Dendritic cell treated with granulocyte-macrophage colony-stimulating factor and Interleukin-4, amounts not matched to agents 40 ng/mL and 50 ng/mL, for 4 days (primary cell): ENCODE measurements around the gene GAK.

Source experiments
- H3K27ac Mint-ChIP-seq: one replicate; pipeline ENCODE4 v1.8.0; 2022; ENCODE audit warnings: mild to moderate bottlenecking, mixed read lengths
- H3K27me3 Mint-ChIP-seq: one replicate; pipeline ENCODE4 v1.8.0; 2022; ENCODE audit warnings: mild to moderate bottlenecking, mixed read lengths
- H3K36me3 Mint-ChIP-seq: one replicate; pipeline ENCODE4 v1.8.0; 2022; ENCODE audit warnings: low read depth, mixed read lengths
- H3K4me1 Mint-ChIP-seq: one replicate; pipeline ENCODE4 v1.8.0; 2022; ENCODE audit warnings: low read depth, mixed read lengths
- H3K4me3 Mint-ChIP-seq: one replicate; pipeline ENCODE4 v1.8.0; 2022; ENCODE audit warnings: mild to moderate bottlenecking, moderate library complexity, mixed read lengths
- H3K9me3 Mint-ChIP-seq: one replicate; pipeline ENCODE4 v1.8.0; 2022; ENCODE audit warnings: mixed read lengths
- intact Hi-C: fragments of 100-400 bp; cut with micrococcal nuclease; formaldehyde crosslinking; loops from one replicate; pipeline ENCODE4 v1.15.0; 2022

Gene GAK

DNA sequence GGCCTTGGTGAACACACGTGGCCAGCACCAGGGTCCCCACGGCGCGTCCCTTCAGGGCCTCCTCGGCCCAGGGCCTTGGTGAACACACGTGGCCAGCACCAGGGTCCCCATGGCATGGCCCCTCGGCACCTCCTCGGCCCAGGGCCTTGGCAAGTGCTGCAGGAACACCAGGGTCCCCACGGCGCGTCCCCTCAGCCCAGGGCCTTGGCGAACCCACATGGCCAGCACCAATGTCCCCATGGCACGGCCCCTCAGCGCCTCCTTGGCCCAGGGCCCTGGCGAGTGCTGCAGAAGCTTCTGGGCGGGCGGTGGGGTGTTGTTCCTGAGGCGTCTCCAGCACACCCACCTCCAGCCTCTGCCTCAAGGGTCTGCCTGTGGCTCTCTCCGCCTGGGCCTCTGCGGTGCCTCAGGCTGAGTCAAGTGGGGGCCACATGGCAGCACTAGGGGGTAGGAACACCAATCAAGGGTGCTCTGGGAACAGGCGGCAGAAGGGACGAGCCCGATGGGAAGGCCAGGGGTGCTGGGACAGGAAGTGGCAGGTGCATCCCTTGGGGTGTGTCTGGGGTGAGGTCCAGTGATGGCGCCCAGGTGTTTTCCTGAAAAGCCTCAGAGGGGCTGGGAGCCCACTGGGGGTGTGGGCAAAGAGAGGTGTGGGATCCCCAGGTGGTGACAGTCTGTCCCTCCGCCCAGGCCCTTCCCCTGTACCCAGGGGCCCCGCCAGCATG is 64.4 kb downstream of the GAK start:
- Mint-ChIP-seq H3K4me1 (no peaks in the 10 kb centered on the region), H3K4me3 (no peak overlapping the region), H3K27ac (no peak overlapping the region), H3K27me3 (no peaks in the 10 kb centered on the region), H3K9me3 (peaks cover 12% of the 10 kb centered on the region), H3K36me3 (peaks cover 98% of the 10 kb centered on the region)
- intact Hi-C loops = no loop called here

- no peak overlapping the region for H3K27ac Mint-ChIP-seq
- peaks cover 1% of the 10 kb centered on the region for H3K4me1 Mint-ChIP-seq
- intact Hi-C loops = no loop called here
- H3K27me3 Mint-ChIP-seq = no peaks in the 10 kb centered on the region
- H3K36me3 Mint-ChIP-seq = peaks cover 98% of the 10 kb centered on the region
- H3K4me3 Mint-ChIP-seq = no peak overlapping the region
- H3K9me3 Mint-ChIP-seq = peaks cover 12% of the 10 kb centered on the region
Measured at GRCh38 chr4:866761-867390, 65.2 kb downstream of the GAK start.

DNA sequence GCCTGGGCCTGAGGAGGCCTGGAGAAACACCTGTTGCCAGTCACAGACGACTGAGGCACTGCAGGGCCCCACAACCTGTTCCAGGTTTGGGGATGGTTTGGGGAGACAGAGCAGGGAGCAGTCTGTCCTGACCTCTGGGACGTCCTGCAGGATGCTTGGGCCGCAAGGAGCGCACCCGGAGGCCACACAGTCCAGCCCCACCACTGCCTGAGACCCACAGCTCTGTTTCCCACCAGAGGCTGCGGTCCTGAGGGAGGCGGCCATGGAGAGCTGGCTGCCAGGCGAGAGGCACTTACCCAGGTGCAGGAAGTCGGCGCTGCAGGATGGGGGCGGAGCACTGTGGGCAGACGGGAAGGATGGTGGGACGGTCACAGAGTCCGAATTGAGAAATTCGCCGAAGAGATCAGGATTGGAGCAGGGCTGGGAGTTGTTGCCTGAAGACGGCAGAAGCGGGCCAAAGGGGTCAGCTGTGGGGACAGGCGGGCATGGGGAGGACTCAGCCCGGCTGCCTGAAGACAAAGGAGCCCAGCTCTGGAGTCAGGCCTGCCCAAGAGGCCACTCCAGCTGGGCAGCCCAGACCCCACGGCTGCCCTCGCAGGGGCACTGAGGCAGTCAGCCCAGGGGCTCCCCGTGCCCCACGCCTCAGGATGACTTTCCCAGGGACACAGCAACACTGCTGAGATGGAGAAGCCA is 65.9 kb downstream of the GAK start:
- Mint-ChIP-seq H3K9me3 (peaks cover 12% of the 10 kb centered on the region), H3K36me3 (peaks cover 98% of the 10 kb centered on the region), H3K27ac (no peak overlapping the region), H3K4me3 (no peak overlapping the region), H3K27me3 (no peaks in the 10 kb centered on the region), H3K4me1 (peaks cover 6% of the 10 kb centered on the region)
- intact Hi-C loops = no loop called here

DNA sequence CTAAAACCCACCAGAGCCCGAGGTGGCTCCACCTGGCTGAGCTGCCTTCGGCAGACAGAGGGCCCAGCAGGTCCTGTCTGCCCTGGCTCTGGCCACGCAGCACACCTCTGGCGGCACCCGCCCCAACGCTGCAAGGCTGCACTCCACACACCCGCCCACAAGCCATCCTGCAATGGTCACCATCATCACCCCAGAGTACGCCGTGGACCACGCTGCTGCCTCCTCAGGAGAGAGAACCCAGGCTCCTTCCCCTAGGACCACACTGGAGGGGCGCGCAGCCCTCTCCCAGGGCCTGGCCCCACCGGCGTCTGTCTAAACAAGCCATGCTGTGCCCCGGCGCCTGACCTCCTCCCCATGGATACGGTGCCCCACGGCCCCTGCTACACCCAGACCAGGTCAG is 66.5 kb downstream of the GAK start:
- Mint-ChIP-seq H3K27me3 (no peaks in the 10 kb centered on the region), H3K4me1 (peaks cover 6% of the 10 kb centered on the region), H3K4me3 (no peak overlapping the region), H3K9me3 (peaks cover 10% of the 10 kb centered on the region), H3K27ac (no peak overlapping the region), H3K36me3 (peaks cover 98% of the 10 kb centered on the region)
- intact Hi-C loops = no loop called here

GRCh38 chr4:865121-865465 is 67.0 kb downstream of the GAK start:
- no peaks in the 10 kb centered on the region for H3K27me3 Mint-ChIP-seq
- H3K9me3 Mint-ChIP-seq = peaks cover 6% of the 10 kb centered on the region
- intact Hi-C loops = no loop called here
- peaks cover 6% of the 10 kb centered on the region for H3K4me1 Mint-ChIP-seq
- H3K4me3 Mint-ChIP-seq = no peak overlapping the region
- H3K27ac Mint-ChIP-seq = no peak overlapping the region
- H3K36me3 Mint-ChIP-seq = peaks cover 98% of the 10 kb centered on the region

DNA sequence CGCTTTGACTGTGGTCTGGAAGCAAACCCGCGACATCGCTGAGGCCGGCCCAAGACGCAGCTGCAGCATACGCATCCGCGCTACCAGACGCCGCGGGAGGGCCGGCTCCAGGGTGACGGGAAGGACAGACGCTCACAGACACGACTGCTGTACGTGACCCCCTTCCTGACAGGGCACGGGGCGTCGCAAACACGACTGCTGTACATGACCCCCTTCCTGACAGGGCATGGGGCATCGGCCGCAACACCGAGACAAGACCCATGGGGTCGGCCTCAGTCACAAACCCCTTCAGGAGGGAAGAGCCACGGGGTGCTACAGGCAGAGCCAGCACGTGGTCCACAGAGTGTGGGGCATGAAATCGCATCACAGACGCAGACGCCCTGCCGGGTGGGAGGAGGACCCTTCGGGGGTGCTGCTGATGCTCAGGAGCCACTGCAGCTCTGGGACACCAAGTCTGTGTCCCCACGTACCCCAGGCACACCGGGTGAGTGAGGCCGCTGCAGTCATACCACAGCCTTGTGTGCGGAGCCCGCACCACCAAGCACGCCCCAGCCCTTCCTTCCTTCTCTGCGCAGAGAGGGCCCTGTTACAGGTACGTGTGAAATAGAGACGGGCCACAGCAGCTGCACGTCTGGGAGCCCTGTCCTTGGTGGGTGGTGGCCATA is 67.5 kb downstream of the GAK start:
- Mint-ChIP-seq H3K36me3 (peaks cover 98% of the 10 kb centered on the region), H3K4me1 (peaks cover 6% of the 10 kb centered on the region), H3K9me3 (peaks cover under 1% of the 10 kb centered on the region), H3K27ac (no peak overlapping the region), H3K4me3 (no peak overlapping the region), H3K27me3 (no peaks in the 10 kb centered on the region)
- intact Hi-C loops = no loop called here

GRCh38 chr4:860561-860960 is 71.6 kb downstream of the GAK start:
- Mint-ChIP-seq H3K4me1 (peaks cover 6% of the 10 kb centered on the region), H3K4me3 (no peak overlapping the region), H3K9me3 (no peaks in the 10 kb centered on the region), H3K36me3 (peaks cover 100% of the 10 kb centered on the region), H3K27ac (no peak overlapping the region), H3K27me3 (no peaks in the 10 kb centered on the region)
- intact Hi-C loops = no loop called here

DNA sequence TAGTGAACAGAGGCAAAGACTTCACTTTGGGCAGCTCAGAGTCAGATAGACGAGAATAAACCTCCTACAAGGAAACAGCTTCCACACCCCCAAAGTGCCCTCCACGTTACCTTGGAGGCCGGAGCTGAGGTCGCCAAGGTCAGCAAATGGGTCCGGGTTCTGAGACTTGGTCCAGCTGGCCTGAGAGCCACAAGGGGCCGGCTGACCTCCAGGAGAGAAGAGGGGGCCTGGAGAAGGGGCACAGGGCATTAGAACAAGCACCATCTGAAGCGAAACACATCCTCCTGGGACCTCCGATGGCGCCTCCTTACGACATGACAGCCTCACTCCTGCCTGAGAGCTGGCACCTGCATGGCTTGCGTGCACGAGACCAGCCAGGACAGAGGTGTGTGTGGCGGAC is 72.6 kb downstream of the GAK start:
- Mint-ChIP-seq H3K27me3 (no peaks in the 10 kb centered on the region), H3K4me3 (no peak overlapping the region), H3K4me1 (peaks cover 6% of the 10 kb centered on the region), H3K36me3 (peaks cover 100% of the 10 kb centered on the region), H3K27ac (no peak overlapping the region), H3K9me3 (no peaks in the 10 kb centered on the region)
- intact Hi-C loops = no loop called here

- Mint-ChIP-seq H3K27me3 (no peaks in the 10 kb centered on the region), H3K4me3 (no peak overlapping the region), H3K9me3 (no peaks in the 10 kb centered on the region), H3K27ac (no peak overlapping the region), H3K4me1 (peaks cover 6% of the 10 kb centered on the region), H3K36me3 (peaks cover 100% of the 10 kb centered on the region)
- intact Hi-C loops = no loop called here
Measured at GRCh38 chr4:858831-859451, 73.2 kb downstream of the GAK start.

DNA sequence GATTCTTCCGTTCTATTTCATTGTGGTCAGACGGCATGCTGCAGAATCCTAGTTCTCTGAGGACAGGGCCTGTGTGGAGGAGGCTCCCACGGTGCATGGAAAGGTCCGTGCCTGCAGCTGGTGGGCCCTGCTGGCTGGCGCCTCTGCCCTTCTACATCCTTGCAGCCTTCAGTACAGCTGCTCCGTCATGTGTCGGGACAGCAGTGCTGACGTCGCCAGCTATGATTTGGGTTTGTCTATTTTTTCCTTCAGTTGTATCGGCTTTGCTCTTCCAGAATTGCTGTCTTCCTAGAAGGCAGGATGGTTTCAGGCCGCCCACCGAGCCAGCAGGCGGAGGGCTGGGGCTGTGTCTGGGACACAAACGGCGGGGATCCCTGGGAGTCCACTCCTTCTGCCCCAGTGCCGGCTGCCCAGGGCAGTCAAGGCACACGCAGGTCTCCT is 74.1 kb downstream of the GAK start:
- Mint-ChIP-seq H3K27me3 (no peaks in the 10 kb centered on the region), H3K36me3 (peaks cover 100% of the 10 kb centered on the region), H3K9me3 (no peaks in the 10 kb centered on the region), H3K4me3 (no peak overlapping the region), H3K27ac (no peak overlapping the region), H3K4me1 (peaks cover 6% of the 10 kb centered on the region)
- intact Hi-C loops = no loop called here

- peaks cover 6% of the 10 kb centered on the region for H3K4me1 Mint-ChIP-seq
- no peak overlapping the region for H3K4me3 Mint-ChIP-seq
- peaks cover 100% of the 10 kb centered on the region for H3K36me3 Mint-ChIP-seq
- no peaks in the 10 kb centered on the region for H3K27me3 Mint-ChIP-seq
- H3K27ac Mint-ChIP-seq = no peak overlapping the region
- intact Hi-C loops = no loop called here
- H3K9me3 Mint-ChIP-seq = no peaks in the 10 kb centered on the region
Measured at GRCh38 chr4:857461-857860, 74.7 kb downstream of the GAK start.

DNA sequence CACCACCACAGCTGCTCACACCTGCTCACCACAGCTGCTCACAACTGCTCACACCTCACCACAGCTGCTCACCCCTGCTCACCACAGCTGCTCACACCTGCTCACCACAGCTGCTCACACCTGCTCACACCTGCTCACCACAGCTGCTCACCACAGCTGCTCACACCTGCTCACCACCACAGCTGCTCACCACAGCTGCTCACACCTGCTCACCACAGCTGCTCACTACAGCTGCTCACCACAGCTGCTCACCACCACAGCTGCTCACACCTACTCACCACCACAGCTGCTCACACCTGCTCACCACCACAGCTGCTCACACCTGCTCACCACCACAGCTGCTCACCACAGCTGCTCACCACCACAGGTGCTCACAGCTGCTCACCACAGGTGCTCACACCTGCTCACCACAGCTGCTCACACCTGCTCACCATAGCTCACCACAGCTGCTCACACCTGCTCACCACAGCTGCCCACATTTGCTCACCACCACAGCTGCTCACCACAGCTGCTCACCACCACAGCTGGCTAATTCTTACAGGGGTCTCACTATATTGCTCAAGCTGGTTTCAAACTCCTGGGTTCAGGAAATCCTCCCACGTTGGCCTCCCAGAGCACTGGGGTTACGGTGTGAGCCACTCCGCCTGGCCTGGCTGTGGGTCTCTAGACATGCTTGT is 75.8 kb downstream of the GAK start:
- Mint-ChIP-seq H3K27ac (no peak overlapping the region), H3K4me3 (no peak overlapping the region), H3K4me1 (no peaks in the 10 kb centered on the region), H3K36me3 (peaks cover 100% of the 10 kb centered on the region), H3K9me3 (no peaks in the 10 kb centered on the region), H3K27me3 (no peaks in the 10 kb centered on the region)
- intact Hi-C loops = no loop called here

GRCh38 chr4:855880-856224 is 76.3 kb downstream of the GAK start:
- H3K27me3 Mint-ChIP-seq = no peaks in the 10 kb centered on the region
- H3K36me3 Mint-ChIP-seq = peaks cover 100% of the 10 kb centered on the region
- no peak overlapping the region for H3K4me3 Mint-ChIP-seq
- H3K9me3 Mint-ChIP-seq = no peaks in the 10 kb centered on the region
- no peak overlapping the region for H3K27ac Mint-ChIP-seq
- H3K4me1 Mint-ChIP-seq = no peaks in the 10 kb centered on the region
- intact Hi-C loops = no loop called here
